ENCODE results near the gene RPP38.

RPP38 gene

DNA sequence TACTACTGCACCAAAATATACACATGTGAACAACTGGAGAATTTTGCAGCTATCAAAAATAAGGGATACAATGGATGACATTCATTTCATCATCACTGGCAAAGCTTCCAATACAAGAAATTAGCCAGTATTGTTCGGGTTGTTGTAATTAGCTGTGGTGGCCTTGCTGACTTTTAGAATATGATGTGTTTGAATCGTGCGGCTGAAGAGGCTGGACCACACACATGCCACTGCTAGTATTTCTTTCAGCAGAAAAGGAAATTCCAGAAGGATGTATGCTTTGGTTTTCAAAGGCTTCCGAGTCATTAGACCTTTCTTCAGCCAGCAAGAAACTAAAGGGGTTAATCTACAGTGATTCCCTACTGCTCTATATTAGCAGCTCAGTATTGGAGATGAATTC lies 16.6 kb downstream of the RPP38 start:
- DNase-seq, result no peak

DNA sequence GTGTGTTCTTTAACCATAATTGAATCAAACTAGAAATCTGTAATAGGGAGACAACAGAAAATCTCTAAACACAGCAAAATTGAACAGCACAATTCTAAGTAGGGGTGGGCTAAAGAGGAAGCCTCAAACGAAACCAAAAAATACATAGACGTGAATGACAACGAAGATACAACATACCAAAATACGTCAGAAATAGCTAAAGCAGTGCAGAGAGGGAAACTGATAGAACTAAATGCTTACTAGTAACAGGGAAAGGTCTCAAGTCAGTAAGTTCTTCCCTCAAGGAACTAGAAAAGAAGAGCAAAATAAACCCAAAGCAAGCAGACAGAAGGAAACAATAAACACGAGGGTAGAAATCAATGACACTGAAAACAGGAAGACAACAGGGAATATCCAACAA lies 19.1 kb downstream of the RPP38 start:
- no peak for DNase-seq

DNA sequence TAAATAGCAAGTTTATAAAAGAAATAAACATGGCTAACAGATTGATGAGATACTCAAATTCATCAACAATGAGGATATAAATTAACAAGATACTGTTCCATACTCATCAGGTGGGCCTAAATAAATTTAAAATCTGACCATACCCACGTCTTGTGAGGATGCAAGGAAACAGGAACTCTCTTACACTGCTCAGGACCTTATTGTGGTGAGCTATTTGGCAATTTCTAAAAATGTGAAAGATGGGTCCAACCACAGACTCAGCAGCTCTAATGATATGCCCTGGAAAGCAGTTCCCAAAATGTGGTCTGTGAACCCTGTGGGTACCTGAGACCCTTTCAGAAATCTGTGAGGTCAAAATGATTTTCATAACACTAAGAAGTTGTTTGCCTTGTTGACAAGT lies 21.5 kb downstream of the RPP38 start:
- DNase-seq, result no peak

DNA sequence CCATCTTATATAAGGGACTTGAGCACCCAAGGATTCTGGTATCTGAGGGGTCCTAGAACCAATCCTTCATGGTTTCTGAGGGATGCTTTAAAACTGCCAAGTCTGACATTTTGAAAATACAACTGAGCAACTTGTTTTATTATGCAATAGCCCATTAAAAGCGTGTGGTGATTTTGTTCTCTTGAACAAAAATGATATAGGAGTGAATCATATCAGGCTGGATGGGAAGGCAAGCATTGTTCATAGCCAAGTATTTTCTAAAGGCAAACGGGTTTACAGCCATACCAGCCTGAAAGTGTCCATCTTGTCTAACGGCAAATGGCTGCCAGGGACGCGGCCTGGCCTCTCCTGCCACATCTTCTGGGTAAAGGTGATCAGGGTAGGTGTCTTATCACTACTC lies 23.4 kb downstream of the RPP38 start:
- DNase-seq, result no peak

- no peak for DNase-seq
Observed at GRCh38 chr10:15121707-15122106, 24.6 kb downstream of the RPP38 start.

GRCh38 chr10:15122477-15123030 lies 25.4 kb downstream of the RPP38 start:
- no peak for DNase-seq

- no peak for DNase-seq
Observed at GRCh38 chr10:15123749-15124184, 26.6 kb downstream of the RPP38 start.

GRCh38 chr10:15124190-15124589 lies 27.0 kb downstream of the RPP38 start:
- DNase-seq, result no peak

DNA sequence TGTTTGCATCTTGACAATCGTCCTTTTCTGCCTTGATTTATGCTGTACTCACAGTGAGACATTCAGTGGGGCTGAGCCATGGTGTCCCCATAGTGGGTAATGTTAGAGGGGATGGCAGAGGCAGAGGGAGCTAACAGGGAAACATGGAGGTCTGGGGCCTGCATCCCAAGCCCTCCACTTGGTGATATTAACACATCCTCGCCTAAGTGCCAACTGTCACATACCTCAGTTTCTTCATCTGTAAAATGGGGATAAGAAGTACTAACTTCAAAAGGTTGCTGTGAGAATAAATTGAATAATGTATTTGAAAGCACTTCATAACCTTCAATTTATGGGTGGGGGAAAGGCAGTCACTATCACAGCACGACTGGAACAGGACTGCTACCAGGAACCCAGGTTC lies 27.8 kb downstream of the RPP38 start:
- no peak for DNase-seq

- DNase-seq, result no peak
Observed at GRCh38 chr10:15131330-15131729, 34.2 kb downstream of the RPP38 start.

DNA sequence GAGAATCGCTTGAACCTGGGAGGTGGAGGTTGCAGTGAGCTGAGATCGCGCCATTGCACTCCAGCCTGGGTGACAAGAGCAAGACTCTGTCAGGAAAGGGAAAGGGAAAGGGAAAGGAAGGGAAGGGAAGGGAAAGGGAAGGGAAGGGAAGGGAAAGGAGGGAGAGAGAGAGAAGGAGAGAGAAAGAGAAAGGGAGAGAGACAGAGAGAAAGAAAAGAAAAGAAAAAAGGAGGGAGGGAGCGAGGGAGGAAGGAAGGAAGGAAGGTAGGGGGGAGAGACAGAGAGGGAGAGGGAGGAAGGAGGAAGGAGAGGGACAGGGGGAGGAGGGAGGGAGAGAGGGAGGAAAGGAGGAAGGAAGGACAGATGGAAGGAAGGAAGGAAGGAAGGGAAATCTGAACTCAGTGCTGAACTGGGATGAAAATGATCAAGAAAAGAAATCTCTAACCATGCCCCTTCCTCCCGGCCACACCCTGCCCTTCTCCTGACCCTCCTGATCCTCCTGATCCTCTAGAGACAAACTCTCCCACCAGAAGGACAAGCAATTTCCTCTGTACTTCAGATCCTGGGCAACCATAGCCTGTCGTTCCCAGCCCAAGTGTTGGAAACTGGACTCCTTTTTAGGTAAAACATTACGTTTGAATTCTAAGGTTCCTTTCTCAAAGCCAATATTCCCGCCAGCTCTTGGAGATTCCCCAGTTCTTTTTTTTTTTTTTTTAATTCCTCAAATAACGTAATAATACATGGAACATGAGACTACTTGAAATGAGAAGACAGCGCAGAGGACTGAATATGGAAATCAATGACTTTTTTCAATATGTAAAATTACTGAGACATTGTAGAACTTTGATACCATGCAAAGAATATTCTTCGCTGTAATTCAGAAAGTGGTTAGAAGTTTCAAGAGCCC lies 39.2 kb downstream of the RPP38 start:
- DNase-seq, result no peak

- no peak for DNase-seq
Observed at GRCh38 chr10:15137036-15137359, 39.8 kb downstream of the RPP38 start.

DNA sequence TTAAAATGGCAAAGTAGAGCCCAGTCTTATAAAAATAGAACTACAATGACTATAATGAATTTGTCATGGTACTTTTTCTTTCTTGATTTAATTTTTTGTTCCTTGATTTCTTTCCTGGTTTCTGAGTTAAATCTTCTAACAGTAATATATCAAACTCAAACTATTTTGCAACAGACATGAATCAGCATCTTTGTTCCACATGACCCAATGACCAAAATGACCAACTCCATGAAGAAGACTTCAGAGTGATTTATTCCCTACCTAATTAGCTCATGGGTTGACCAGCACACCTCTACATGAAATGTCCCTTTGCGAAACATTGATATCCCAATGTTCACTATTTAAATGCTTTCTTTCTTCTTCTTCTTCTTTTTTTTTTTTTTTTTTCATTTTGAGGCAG lies 40.5 kb downstream of the RPP38 start:
- no peak for DNase-seq

GRCh38 chr10:15140698-15141097 lies 43.5 kb downstream of the RPP38 start:
- DNase-seq, result no peak

DNA sequence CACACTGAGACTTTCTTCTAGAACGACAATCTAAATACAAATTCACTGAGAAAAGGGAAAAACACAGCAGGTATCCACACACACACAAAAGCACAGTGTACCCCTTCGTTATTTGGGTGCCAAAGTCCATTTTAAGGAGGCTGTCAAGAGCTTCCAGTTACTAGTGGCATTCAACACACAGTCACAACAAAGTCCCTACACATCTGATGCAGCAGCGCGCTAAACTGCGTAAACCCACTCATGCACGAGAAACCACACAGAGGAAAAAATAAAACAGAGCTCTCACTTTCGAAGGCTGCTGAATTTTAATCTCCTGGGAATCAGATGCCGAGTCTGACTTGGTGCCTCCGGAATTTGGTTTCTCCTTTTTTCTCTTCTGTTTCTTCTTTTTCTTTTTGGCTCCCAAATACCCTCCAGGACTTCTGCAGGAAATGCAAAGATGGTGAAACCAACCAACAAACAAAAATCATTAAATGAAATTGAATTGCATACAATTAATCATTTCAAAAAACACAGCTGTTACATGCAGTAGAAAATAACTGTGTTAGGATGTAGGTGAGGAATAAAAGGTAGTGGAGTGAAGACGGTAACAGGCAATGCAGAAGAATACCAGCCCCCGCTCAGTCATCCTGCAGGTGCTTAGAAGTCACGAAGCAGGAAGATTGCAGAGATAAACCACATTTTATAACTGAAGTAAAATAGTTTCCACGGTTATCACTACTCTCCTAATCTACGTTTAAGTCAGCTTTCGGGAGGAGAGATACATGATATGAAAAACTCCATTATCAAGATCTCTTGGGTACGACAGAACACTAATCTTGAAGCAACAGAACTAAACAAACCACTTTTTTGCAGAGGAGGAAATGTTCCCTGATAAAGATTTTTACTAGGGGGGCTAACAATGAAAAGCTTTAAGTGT lies 44.2 kb downstream of the RPP38 start:
- DNase-seq, result no peak

- DNase-seq, result no peak
Observed at GRCh38 chr10:15144788-15145187, 47.6 kb downstream of the RPP38 start.

DNA sequence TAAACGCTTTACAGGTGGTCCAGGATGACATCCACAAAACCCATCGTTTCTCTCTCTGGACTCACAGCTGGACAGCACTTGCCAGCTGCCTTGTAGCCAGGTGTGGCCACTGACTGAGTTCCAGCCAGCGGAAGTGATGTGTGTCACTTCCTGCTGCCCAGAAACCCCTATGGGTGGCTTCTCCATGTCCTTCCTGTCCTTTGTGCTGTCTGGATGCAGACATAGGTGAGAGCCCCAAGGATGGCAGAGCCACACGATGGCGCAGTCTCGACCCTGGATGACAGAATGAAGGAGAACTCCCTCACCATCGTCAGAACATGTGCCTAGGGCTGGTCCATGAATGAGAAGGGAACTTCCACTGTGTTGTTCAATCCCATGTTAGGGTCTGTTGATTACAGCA lies 49.2 kb downstream of the RPP38 start:
- DNase-seq, result no peak

DNA sequence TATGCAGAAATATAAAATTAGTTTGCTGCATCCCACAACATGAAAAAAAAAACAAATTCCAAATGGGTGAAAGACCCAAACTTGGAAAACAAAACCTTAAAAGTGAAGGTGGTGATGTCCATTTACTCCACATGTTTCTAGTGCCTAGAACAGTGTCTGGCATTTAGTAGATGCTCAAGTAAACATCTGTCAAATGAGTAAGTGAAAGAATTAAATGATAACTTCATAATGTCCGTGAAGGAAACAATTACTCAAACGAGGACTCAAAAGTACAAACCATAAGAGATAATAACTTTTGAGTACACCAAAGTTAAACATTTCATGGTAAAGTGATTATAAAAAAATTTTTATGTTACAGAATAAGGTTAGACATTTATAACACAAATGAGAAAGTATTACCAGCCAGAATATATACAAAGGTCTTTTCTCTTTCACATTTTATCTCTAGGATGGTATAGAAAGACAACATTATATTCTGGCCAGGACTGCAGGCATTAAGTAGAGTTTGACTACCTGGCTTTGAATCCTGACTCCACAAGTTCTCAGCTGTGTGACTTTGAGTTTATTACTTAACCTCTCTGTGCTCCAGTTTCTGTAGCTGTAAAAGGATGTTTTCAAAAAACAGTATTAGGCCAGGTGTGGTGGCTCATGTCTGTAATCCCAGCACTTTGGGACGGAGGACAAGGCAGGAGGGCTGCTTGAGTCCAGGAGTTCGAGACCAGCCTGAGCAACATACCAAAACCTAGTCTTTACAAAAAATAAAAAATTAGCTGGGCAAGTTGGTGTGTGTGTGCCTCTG lies 50.6 kb downstream of the RPP38 start:
- DNase-seq, result no peak

GRCh38 chr10:15149042-15149771 lies 52.1 kb downstream of the RPP38 start:
- DNase-seq, result no peak

- DNase-seq, result no peak
Observed at GRCh38 chr10:15150563-15150962, 53.4 kb downstream of the RPP38 start.

DNA sequence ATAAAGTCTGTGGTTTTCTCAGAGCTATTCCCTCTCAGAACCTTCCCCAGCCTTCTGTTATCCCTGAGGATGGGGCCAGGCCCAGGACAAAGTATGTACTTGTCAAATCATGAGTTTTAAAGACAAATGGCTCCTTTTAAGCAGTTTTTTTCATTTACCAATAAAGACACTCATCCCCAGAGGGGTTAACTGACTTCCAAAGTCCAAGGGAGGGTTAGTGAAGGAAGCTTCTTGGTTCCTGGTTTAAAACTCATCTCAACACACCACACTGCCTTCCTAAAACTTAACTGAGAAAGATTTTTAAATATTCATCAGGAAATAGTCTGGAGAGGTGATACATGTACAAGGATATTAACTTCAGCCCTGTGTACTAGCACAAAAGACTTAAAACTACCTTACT lies 55.4 kb downstream of the RPP38 start:
- DNase-seq, result no peak
